GM21447 (cell line): Measurements from ENCODE around the gene NECTIN3.

Source experiments
- ATAC-seq: cut with Tn5 transposase; IDR thresholded peaks from one replicate; pipeline ENCODE4 v1.9.1; 2021; ENCODE audit not compliant: unreplicated experiment

The NECTIN3 gene

GRCh38 chr3:111194048-111194447, 122.4 kb downstream of the NECTIN3 start:
- no peak for ATAC-seq

- no peak for ATAC-seq
Measured at GRCh38 chr3:111197485-111197884, 125.9 kb downstream of the NECTIN3 start.

GRCh38 chr3:111200027-111200426, 128.4 kb downstream of the NECTIN3 start:
- no peak for ATAC-seq

- ATAC-seq, result no peak
Measured at GRCh38 chr3:111210003-111210711, 138.5 kb downstream of the NECTIN3 start.

GRCh38 chr3:111210866-111211564, 139.4 kb downstream of the NECTIN3 start:
- ATAC-seq, result no peak

GRCh38 chr3:111212511-111212910, 140.9 kb downstream of the NECTIN3 start:
- ATAC-seq, result no peak

- ATAC-seq, result no peak
Measured at GRCh38 chr3:111215481-111215880, 143.9 kb downstream of the NECTIN3 start.

GRCh38 chr3:111218615-111219014, 147.0 kb downstream of the NECTIN3 start:
- no peak for ATAC-seq

GRCh38 chr3:111227216-111227615, 155.6 kb downstream of the NECTIN3 start:
- ATAC-seq, result no peak

- ATAC-seq, result no peak
Measured at GRCh38 chr3:111229301-111229700, 157.7 kb downstream of the NECTIN3 start.

- no peak for ATAC-seq
Measured at GRCh38 chr3:111236836-111237713, 165.5 kb downstream of the NECTIN3 start.

GRCh38 chr3:111237946-111238345, 166.3 kb downstream of the NECTIN3 start:
- no peak for ATAC-seq

- ATAC-seq, result peak; percentile 99
Measured at GRCh38 chr3:111238885-111239284, 167.3 kb downstream of the NECTIN3 start.

- no peak for ATAC-seq
Measured at GRCh38 chr3:111241960-111242359, 170.3 kb downstream of the NECTIN3 start.
